Stomach (tissue), 9 donors: ENCODE results near the gene PARVB. TPM values are rescaled to one million over a fixed set of nuclear protein-coding genes. Genes with fewer than 3 reads are reported as not detected.

Source experiments
- DNase-seq, 2 donors: peaks; one replicate each; pipeline versions ENCODE4 v3.0.0 to v3.0.0-alpha.2; 2013 to 2019
- H3K27ac ChIP-seq, 5 donors: fragments of 200-600 bp in 4 of 5; sonication (generic) in 4 of 5; one replicate each; pipeline ENCODE4 v1.5.1; 2013 to 2019; ENCODE audit warnings: mild to moderate bottlenecking in 1 of 5, moderate library complexity in 1 of 5
- H3K27me3 ChIP-seq, 3 donors: fragments of 200-600 bp; sonication (generic); one replicate each; pipeline ENCODE4 v1.5.1; 2017 to 2019; ENCODE audit warnings: mixed run types in 1 of 3
- H3K36me3 ChIP-seq, 4 donors: fragments of 200-600 bp; sonication (generic); 1 replicate in 3 of 4; 2 replicates in 1 of 4; pipeline ENCODE4 v1.5.1; 2016 to 2019
- H3K4me1 ChIP-seq, 4 donors: fragments of 200-600 bp; sonication (generic); one replicate each; pipeline ENCODE4 v1.5.1; 2016 to 2019
- H3K4me3 ChIP-seq, 4 donors: fragments of 200-600 bp; sonication (generic) in 3 of 4; one replicate each; pipeline ENCODE4 v1.5.1; 2016 to 2019; ENCODE audit warnings: mild to moderate bottlenecking in 1 of 4
- H3K9me3 ChIP-seq, 4 donors: fragments of 200-600 bp; sonication (generic); one replicate each; pipeline ENCODE4 v1.5.1; 2016 to 2019
- EP300 ChIP-seq: sonication (generic); formaldehyde crosslinking; IDR thresholded peaks from one replicate; pipeline ENCODE4 v1.6.1; 2017; ENCODE audit warnings: antibody characterized with exemption
- POLR2A ChIP-seq, 4 donors: fragments of 450-650 bp; IDR thresholded peaks; one replicate each; pipeline ENCODE4 v1.6.1; 2016; ENCODE audit warnings: antibody characterized with exemption in 4 of 4, control low read depth in 2 of 4, mild to moderate bottlenecking in 1 of 4, moderate library complexity in 1 of 4
- POLR2AphosphoS5 ChIP-seq, 3 donors: sonication (generic); formaldehyde crosslinking; IDR thresholded peaks; one replicate each; pipeline ENCODE4 v1.6.1; 2016; ENCODE audit warnings: antibody characterized with exemption in 3 of 3
- WGBS, 5 donors: extraction: QIAGEN DNeasy Blood & Tissue Kit in 3 of 5; methylation state at CpG; one replicate each; pipeline versions ENCODE4 v1.1.5 to v1.1.7; 2013 to 2018; 5-methylcytosine and 5-hydroxymethylcytosine counted together
- intact Hi-C: fragments of 100-400 bp; cut with DNase I; formaldehyde crosslinking; loops from one replicate; pipeline ENCODE4 v1.15.1; 2023; ENCODE audit warnings: low total_unique reads
- polyA plus RNA-seq, 3 donors: library from polyadenylated mRNA; stranded (reverse); fragments of 200-250 nt; gene quantifications; one replicate each; pipeline ENCODE4 v1.2.3, GENCODE V29; 2013
- total RNA-seq, 5 donors: library from RNA; depleted of rRNA; stranded (reverse); fragments of >200 nt; gene quantifications; one replicate each; pipeline versions ENCODE4 v1.1.0 to v1.2.3, GENCODE V29; 2014 to 2016
- TF ChIP-seq, protein P1 (sequence below), 7 experiments: fragments of 450-650 bp in 4 of 7; fragments of 200-600 bp in 3 of 7; sonication (generic) in 3 of 7; IDR thresholded peaks; one replicate each; pipeline ENCODE4 v1.5.1; 2016 to 2019; ENCODE audit warnings: antibody characterized with exemption in 7 of 7, control low read depth in 2 of 7, mild to moderate bottlenecking in 1 of 7
- donor health status: healthy with polysubstance abuse.
- donor health status: Bipolar disorder and iron deficiency.
- donor health status: healthy.

PARVB gene
- total and polyA plus RNA-seq, 8 donors, result 2.9 to 143 (median 19.1) TPM

DNA sequence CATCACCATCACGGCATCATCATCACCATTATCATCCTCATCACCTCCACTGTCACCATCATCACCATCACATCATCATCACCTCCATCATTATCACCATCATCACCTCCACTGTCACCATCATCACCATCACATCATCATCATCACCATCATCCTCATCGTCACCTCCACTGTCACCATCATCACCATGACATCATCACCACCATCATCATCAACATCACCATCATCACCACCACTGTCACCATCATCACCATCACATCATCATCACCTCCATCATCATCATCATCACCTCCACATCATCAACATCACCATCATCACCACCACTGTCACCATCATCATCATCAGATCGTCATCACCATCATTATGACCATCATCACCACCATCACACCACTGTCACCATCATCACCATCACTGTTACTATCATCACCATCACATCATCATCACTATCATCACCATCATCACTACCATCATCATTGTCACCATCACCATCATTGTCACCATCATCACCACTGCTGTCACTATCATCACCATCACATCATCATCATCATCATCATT lies 189.5 kb downstream of the PARVB start:
- no peak for DNase-seq
- peaks cover 2 to 17% (median 10%) of the 10 kb centered on the region in 4 donors for H3K9me3 ChIP-seq

DNA sequence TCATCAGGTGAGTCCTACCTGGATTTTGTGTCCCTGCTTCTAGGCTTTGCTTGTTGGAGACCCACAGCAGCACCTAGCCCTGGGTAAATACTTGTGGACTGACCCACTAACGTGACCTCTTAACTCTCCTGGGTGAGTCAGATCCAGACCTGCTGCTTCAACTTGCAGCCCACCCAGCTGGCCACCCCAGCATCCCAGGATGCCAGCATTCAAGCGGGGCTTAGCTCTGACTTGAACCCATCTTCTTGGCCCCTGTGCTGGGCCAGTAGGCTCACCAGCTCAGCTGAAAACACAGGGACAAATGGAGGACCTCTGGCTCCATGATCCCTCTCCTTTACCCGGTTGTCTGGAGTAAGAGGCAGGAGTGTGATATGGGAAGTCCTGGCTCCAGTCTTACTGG lies 190.1 kb downstream of the PARVB start:
- peaks cover 0 to 9% (median 0%) of the 10 kb centered on the region in 3 donors for H3K27me3 ChIP-seq
- no peak for TF ChIP-seq EP300
- TF ChIP-seq, protein P1, sequence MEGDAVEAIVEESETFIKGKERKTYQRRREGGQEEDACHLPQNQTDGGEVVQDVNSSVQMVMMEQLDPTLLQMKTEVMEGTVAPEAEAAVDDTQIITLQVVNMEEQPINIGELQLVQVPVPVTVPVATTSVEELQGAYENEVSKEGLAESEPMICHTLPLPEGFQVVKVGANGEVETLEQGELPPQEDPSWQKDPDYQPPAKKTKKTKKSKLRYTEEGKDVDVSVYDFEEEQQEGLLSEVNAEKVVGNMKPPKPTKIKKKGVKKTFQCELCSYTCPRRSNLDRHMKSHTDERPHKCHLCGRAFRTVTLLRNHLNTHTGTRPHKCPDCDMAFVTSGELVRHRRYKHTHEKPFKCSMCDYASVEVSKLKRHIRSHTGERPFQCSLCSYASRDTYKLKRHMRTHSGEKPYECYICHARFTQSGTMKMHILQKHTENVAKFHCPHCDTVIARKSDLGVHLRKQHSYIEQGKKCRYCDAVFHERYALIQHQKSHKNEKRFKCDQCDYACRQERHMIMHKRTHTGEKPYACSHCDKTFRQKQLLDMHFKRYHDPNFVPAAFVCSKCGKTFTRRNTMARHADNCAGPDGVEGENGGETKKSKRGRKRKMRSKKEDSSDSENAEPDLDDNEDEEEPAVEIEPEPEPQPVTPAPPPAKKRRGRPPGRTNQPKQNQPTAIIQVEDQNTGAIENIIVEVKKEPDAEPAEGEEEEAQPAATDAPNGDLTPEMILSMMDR (IDR thresholded peaks at IDR 0.05), result no peak
- TF ChIP-seq POLR2A (IDR thresholded peaks at IDR 0.05), result no peak
- no peak for TF ChIP-seq POLR2AphosphoS5 (IDR thresholded peaks at IDR 0.05)
- H3K4me1 ChIP-seq, result peaks cover 0 to 18% (median 14%) of the 10 kb centered on the region in 4 donors
- peaks cover 2 to 17% (median 9%) of the 10 kb centered on the region in 4 donors for H3K9me3 ChIP-seq
- intact Hi-C loops, result no loop called here
- 85 to 92% (median 89%) methylated on average over 2 to 3 of the region's 3 CpGs for WGBS, 5 donors
- H3K27ac ChIP-seq, result no peak overlapping the region
- DNase-seq, result no peak
- H3K4me3 ChIP-seq, result no peak overlapping the region
- no peaks in the 10 kb centered on the region for H3K36me3 ChIP-seq

More for the DNA sequence above, 189.5 kb downstream of the PARVB start:
- Histone ChIP-seq H3K36me3 (no peaks in the 10 kb centered on the region), H3K27ac (no peak overlapping the region), H3K4me1 (peaks cover 0 to 18% (median 14%) of the 10 kb centered on the region in 4 donors), H3K4me3 (no peak overlapping the region), H3K27me3 (peaks cover 0 to 9% (median 0%) of the 10 kb centered on the region in 3 donors)
- TF ChIP-seq POLR2A (IDR thresholded peaks at IDR 0.05), result no peak
- TF ChIP-seq EP300, result no peak
- TF ChIP-seq, protein P1 (IDR thresholded peaks at IDR 0.05), result no peak
- TF ChIP-seq POLR2AphosphoS5 (IDR thresholded peaks at IDR 0.05), result no peak
- intact Hi-C loops, result no loop called here
- WGBS, 5 donors, result 79 to 91% (median 89%) methylated on average over 3 of the region's 3 CpGs

DNA sequence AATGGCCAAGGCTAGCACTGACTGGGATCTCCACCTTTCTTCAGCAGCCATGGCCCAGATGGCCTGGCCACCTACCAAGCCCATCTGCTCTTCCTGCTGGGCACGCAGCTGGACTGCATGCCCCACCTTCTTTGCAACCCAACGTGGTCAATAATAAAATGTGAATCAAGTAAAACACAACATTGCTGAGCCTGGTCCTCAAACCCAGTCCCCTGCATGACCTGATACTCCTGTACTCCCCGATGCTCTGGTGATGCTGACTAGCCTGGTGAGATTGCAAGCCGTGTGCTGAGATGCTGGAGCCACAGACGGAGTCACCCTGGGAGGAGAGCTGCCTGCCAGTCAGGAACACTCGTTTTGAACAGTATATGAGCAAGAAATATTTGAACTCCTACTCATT lies 190.7 kb downstream of the PARVB start:
- no peaks in the 10 kb centered on the region for H3K36me3 ChIP-seq
- H3K9me3 ChIP-seq, result peaks cover 2 to 11% (median 3%) of the 10 kb centered on the region in 4 donors
- WGBS, 5 donors, result 68 to 86% (median 82%) methylated on average over 6 of the region's 6 CpGs
- intact Hi-C loops, result no loop called here
- H3K27ac ChIP-seq, result no peak overlapping the region
- peaks cover 0 to 18% (median 14%) of the 10 kb centered on the region in 4 donors for H3K4me1 ChIP-seq
- no peak for TF ChIP-seq POLR2A (IDR thresholded peaks at IDR 0.05)
- no peak for DNase-seq
- H3K4me3 ChIP-seq, result no peak overlapping the region
- peaks cover 0 to 9% (median 0%) of the 10 kb centered on the region in 3 donors for H3K27me3 ChIP-seq

DNA sequence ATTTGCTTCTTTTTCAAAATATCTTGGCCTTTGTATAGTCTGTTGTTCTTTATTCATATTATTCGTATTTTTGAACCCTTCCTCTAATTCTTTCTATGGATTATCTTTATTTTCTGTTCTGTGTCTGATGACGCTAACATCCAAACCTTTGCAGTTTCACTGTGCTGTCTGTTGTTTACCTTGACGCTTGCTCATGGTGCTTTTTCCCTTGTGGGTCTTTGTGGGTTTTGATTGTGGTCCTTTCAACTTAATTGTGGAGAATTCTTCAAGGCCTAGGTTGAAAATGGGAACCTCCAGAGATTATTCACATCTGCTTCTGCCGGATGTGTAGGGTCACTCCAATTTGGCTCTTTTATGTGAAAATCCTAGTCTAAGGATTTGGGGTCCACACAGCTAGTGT lies 191.2 kb downstream of the PARVB start:
- Histone ChIP-seq H3K9me3 (peaks cover 0 to 8% (median 1%) of the 10 kb centered on the region in 4 donors), H3K27ac (no peak overlapping the region), H3K36me3 (no peaks in the 10 kb centered on the region), H3K27me3 (peaks cover 0 to 9% (median 0%) of the 10 kb centered on the region in 3 donors), H3K4me3 (no peak overlapping the region), H3K4me1 (peaks cover 0 to 18% (median 14%) of the 10 kb centered on the region in 4 donors)
- no peak for DNase-seq
- TF ChIP-seq, protein P1 (IDR thresholded peaks at IDR 0.05), result no peak
- TF ChIP-seq POLR2AphosphoS5 (IDR thresholded peaks at IDR 0.05), result no peak
- TF ChIP-seq POLR2A (IDR thresholded peaks at IDR 0.05), result no peak
- intact Hi-C loops, result no loop called here
- WGBS, 5 donors, result 79 to 90% (median 89%) methylated on average over 4 of the region's 4 CpGs

DNA sequence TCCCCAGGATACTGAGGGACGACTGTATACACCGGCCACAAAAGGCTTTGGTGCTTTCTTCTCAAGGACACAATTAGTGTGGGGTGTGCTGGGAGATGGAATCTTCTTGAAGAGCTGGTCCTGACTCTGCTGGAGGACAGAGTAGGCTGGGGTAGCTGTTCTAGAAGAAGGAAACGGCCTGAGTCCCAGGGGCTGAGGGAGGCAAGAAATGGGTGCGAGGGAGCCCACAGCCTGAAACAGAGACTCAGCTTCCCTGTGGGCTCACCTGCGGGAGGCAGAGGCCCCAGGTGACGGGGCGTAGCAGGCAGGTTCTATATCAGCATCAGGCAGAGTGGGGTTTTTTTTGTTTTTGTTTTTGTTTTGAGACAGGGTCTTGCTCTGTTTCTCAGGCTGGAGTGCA lies 193.2 kb downstream of the PARVB start:
- Histone ChIP-seq H3K4me1 (peaks cover 0 to 7% (median 4%) of the 10 kb centered on the region in 4 donors), H3K36me3 (no peaks in the 10 kb centered on the region), H3K4me3 (no peak overlapping the region), H3K27ac (no peak overlapping the region), H3K27me3 (peaks cover 0 to 9% (median 0%) of the 10 kb centered on the region in 3 donors), H3K9me3 (peaks cover 0 to 8% (median 1%) of the 10 kb centered on the region in 4 donors)
- DNase-seq, result no peak
- TF ChIP-seq EP300 (no peak), POLR2A (IDR thresholded peaks at IDR 0.05) (no peak)
- TF ChIP-seq, protein P1 (IDR thresholded peaks at IDR 0.05), result no peak
- intact Hi-C loops, result no loop called here
- 64 to 86% (median 75%) methylated on average over 7 of the region's 7 CpGs for WGBS, 5 donors
